ENCODE results near the gene ZNF300.

Gene ZNF300

GRCh38 chr5:150904479-150905311 lies at the start of gene ZNF300:
TSS of gene ZNF300 (minus strand) at chr5:150904980. CDS start at chr5:150903155, 1,825 bp downstream.
- peak; percentile 83 for DNase-seq (ENCODE audit: extremely low read depth, low read depth)
- no peak for TF ChIP-seq CTCF (IDR thresholded peaks at IDR 0.05; ENCODE audit: low read depth, low read length)

GRCh38 chr5:150948539-150948938 lies 43.8 kb upstream of the ZNF300 start:
- DNase-seq (ENCODE audit: extremely low read depth, low read depth): no peak
- no peak for TF ChIP-seq CTCF (IDR thresholded peaks at IDR 0.05; ENCODE audit: low read depth, low read length)

DNA sequence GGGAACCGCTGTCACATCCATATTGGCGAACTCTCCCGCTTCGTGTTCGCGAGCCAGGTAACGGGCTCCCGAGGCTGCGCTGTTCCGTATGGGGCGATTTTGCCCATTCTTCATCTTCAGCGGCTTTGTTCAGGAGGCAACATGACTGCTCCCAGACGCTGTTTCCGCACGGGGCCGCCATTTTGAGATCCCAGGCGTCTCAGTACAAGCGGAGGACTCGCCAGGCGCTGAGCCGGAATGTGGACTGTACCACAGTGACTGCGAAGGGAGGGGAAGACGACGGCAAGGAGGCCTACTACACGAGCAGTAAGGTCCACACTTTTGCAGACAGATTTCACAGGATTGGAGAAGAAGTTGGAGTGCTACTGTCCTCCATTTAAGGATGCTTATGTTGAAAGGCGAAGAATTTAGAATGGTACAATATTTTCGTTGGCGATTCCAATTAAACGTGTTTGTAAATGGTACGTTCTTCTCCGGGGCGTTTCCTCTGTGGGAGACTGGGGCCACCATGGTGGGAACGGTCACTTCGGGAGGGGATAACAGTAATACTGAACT lies 41.6 kb upstream of the ZNF300 start:
- peak; percentile 70 for DNase-seq (ENCODE audit: extremely low read depth, low read depth)
- TF ChIP-seq CTCF (IDR thresholded peaks at IDR 0.05; ENCODE audit: low read depth, low read length): no peak

DNA sequence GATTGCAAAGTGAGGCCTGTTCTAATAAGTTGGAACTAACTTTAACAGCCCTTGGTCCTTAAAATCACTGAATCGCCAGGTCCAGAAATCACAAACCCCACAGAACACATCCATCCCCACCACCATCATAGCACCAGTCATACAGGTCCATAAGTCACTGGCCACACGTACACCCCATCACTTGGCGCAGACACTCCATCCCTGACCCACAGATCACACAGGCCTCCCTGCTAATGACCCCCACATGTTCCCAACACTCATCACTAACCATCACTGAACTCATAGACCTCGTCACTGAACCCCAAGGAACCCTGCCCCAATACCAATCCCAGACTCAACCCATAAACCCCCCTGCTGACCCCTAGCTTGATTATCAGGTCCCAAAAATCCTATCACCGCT lies 41.2 kb upstream of the ZNF300 start:
- no peak for DNase-seq (ENCODE audit: extremely low read depth, low read depth)
- TF ChIP-seq CTCF (IDR thresholded peaks at IDR 0.05; ENCODE audit: low read depth, low read length): no peak

DNA sequence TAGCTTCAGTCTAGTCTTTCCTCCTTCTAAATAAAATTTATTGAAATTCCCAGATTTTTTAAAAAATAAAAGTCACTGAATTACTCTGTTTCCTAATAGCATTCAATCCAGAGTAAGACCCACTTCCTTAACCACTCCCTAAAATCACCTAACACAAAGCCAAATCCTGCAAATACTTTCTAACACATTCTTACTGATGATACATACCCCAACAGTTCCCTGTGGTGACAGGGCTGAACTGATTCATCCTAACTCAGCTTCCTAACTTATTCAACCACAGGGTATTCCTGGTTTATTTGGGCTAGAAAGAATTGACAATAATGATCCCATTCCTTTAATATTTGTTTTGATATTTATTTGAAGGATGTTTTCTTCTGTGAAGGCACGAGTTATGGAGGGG lies 40.7 kb upstream of the ZNF300 start:
- no peak for TF ChIP-seq CTCF (IDR thresholded peaks at IDR 0.05; ENCODE audit: low read depth, low read length)
- DNase-seq (ENCODE audit: extremely low read depth, low read depth): no peak

GRCh38 chr5:150931368-150931965 lies 26.7 kb upstream of the ZNF300 start:
- DNase-seq (ENCODE audit: extremely low read depth, low read depth): no peak
- TF ChIP-seq CTCF (IDR thresholded peaks at IDR 0.05; ENCODE audit: low read depth, low read length): no peak

- no peak for DNase-seq (ENCODE audit: extremely low read depth, low read depth)
- no peak for TF ChIP-seq CTCF (IDR thresholded peaks at IDR 0.05; ENCODE audit: low read depth, low read length)
Observed at GRCh38 chr5:150918613-150919012, 13.8 kb upstream of the ZNF300 start.
